SH-SY5Y (cell line): ENCODE results near the gene POFUT1.

Experiments used
- GATA2 ChIP-seq: IDR thresholded peaks from 2 replicates; pipeline ENCODE4 v1.6.1; 2011; ENCODE audit warnings: mild to moderate bottlenecking, low read depth, low read length
- GATA3 ChIP-seq: IDR thresholded peaks from 2 replicates; pipeline ENCODE4 v1.6.1; 2011; ENCODE audit warnings: low read depth, mild to moderate bottlenecking, low read length, moderate library complexity

GRCh38 chr20:32235331-32236047, 27.8 kb downstream of the POFUT1 start:
- TF ChIP-seq GATA2 (no peak), GATA3 (no peak)
